IPS-20b (cell line): ENCODE data around the gene KRTAP12-1.
A peak's percentile ranks its signal among the peaks of the same experiment; 100 is the strongest.
"Not testable (repeated sequence)": the region's sequence is repeated elsewhere in the genome, so short reads cannot be mapped to it uniquely, and the experiment has no call there.

ENCODE experiments used
- H3K27ac ChIP-seq: one replicate; pipeline ENCODE4 v1.5.1; 2013; ENCODE audit warnings: low read length
- H3K27me3 ChIP-seq: 2 replicates; pipeline ENCODE4 v1.6.1; 2013; ENCODE audit warnings: mild to moderate bottlenecking, low read length, inconsistent platforms; ENCODE audit not compliant: insufficient read depth
- H3K36me3 ChIP-seq: 2 replicates; pipeline ENCODE4 v1.6.1; 2013; ENCODE audit warnings: low read depth, mild to moderate bottlenecking, inconsistent platforms, low read length, moderate library complexity; ENCODE audit not compliant: insufficient read depth
- H3K4me1 ChIP-seq: 2 replicates; pipeline ENCODE4 v1.6.1; 2013; ENCODE audit warnings: mild to moderate bottlenecking, control low read depth, inconsistent platforms, low read length, moderate library complexity; ENCODE audit not compliant: insufficient read depth
- H3K4me3 ChIP-seq: 2 replicates; pipeline ENCODE4 v1.5.1; 2013; ENCODE audit warnings: mild to moderate bottlenecking, low read length, inconsistent platforms
- H3K9ac ChIP-seq: 2 replicates; pipeline ENCODE4 v1.6.1; 2013; ENCODE audit warnings: low read depth, mild to moderate bottlenecking, inconsistent platforms, low read length, moderate library complexity
- H3K9me3 ChIP-seq: 2 replicates; pipeline ENCODE4 v1.6.1; 2013; ENCODE audit warnings: mild to moderate bottlenecking, low read depth, low read length, inconsistent platforms; ENCODE audit not compliant: insufficient read depth

Gene KRTAP12-1

GRCh38 chr21:44696572-44696971, 14.6 kb upstream of the KRTAP12-1 start:
- H3K27ac ChIP-seq: no peak overlapping the region
- H3K36me3 ChIP-seq: no peaks in the 10 kb centered on the region
- peaks cover 11% of the 10 kb centered on the region; the same call in 1 of the 2 replicates for H3K9me3 ChIP-seq
- H3K4me3 ChIP-seq: no peak overlapping the region
- no peaks in the 10 kb centered on the region; the same call in none of the 2 replicates for H3K27me3 ChIP-seq
- peaks cover 4% of the 10 kb centered on the region; the same call in 1 of the 2 replicates for H3K4me1 ChIP-seq
- H3K9ac ChIP-seq: no peak overlapping the region

- no peaks in the 10 kb centered on the region; the same call in none of the 2 replicates for H3K27me3 ChIP-seq
- H3K36me3 ChIP-seq: no peaks in the 10 kb centered on the region
- no peak overlapping the region for H3K27ac ChIP-seq
- H3K4me3 ChIP-seq: no peak overlapping the region
- peaks cover 11% of the 10 kb centered on the region; the same call in 1 of the 2 replicates for H3K9me3 ChIP-seq
- H3K4me1 ChIP-seq: 0 out of 2 replicates have a peak, but pooled peaks cover 4% of the 10 kb centered on the region
- H3K9ac ChIP-seq: no peak overlapping the region
These were observed 13.7 kb upstream of the KRTAP12-1 start for GRCh38 chr21:44695641-44696040.

- Histone ChIP-seq H3K9ac (no peak overlapping the region), H3K36me3 (no peaks in the 10 kb centered on the region), H3K4me3 (no peak overlapping the region), H3K4me1 (0 out of 2 replicates have a peak, but pooled peaks cover 4% of the 10 kb centered on the region), H3K9me3 (peaks cover 11% of the 10 kb centered on the region; the same call in 1 of the 2 replicates), H3K27me3 (no peaks in the 10 kb centered on the region; the same call in 1 of the 2 replicates), H3K27ac (no peak overlapping the region)
These were observed 13.2 kb upstream of the KRTAP12-1 start for GRCh38 chr21:44695184-44695583.

GRCh38 chr21:44694776-44695175, 12.8 kb upstream of the KRTAP12-1 start:
- Histone ChIP-seq H3K4me3 (no peak overlapping the region), H3K9me3 (peaks cover 11% of the 10 kb centered on the region; the same call in 1 of the 2 replicates), H3K9ac (no peak overlapping the region), H3K27ac (no peak overlapping the region), H3K36me3 (no peaks in the 10 kb centered on the region), H3K4me1 (0 out of 2 replicates have a peak, but pooled peaks cover 4% of the 10 kb centered on the region), H3K27me3 (no peaks in the 10 kb centered on the region; the same call in 1 of the 2 replicates)

GRCh38 chr21:44692798-44693512, 11.0 kb upstream of the KRTAP12-1 start:
- Histone ChIP-seq H3K4me3 (no peak overlapping the region), H3K9me3 (peaks cover 11% of the 10 kb centered on the region; the same call in 1 of the 2 replicates), H3K36me3 (no peaks in the 10 kb centered on the region), H3K27ac (no peak overlapping the region), H3K27me3 (no peaks in the 10 kb centered on the region), H3K9ac (no peak overlapping the region), H3K4me1 (0 out of 2 replicates have a peak, but pooled peaks cover 2% of the 10 kb centered on the region)

GRCh38 chr21:44691686-44692085, 9.7 kb upstream of the KRTAP12-1 start:
- H3K4me1 ChIP-seq: peaks cover under 1% of the 10 kb centered on the region; the same call in 1 of the 2 replicates
- H3K9me3 ChIP-seq: peaks cover 11% of the 10 kb centered on the region; the same call in 1 of the 2 replicates
- no peak overlapping the region for H3K27ac ChIP-seq
- no peak overlapping the region for H3K4me3 ChIP-seq
- H3K27me3 ChIP-seq: no peaks in the 10 kb centered on the region
- no peak overlapping the region for H3K9ac ChIP-seq
- no peaks in the 10 kb centered on the region for H3K36me3 ChIP-seq

GRCh38 chr21:44689740-44690139, 7.8 kb upstream of the KRTAP12-1 start:
- not testable (repeated sequence) for H3K27ac ChIP-seq, H3K27me3 ChIP-seq, H3K4me1 ChIP-seq, H3K9ac ChIP-seq, H3K4me3 ChIP-seq, H3K36me3 ChIP-seq
- H3K9me3 ChIP-seq: peaks cover 11% of the 10 kb centered on the region; the same call in 1 of the 2 replicates

GRCh38 chr21:44687671-44688070, 5.7 kb upstream of the KRTAP12-1 start:
- no peak overlapping the region for H3K27ac ChIP-seq
- no peak overlapping the region for H3K9ac ChIP-seq
- no peaks in the 10 kb centered on the region for H3K36me3 ChIP-seq
- no peaks in the 10 kb centered on the region for H3K27me3 ChIP-seq
- H3K9me3 ChIP-seq: peaks cover 1% of the 10 kb centered on the region; the same call in 1 of the 2 replicates
- H3K4me1 ChIP-seq: peaks cover 3% of the 10 kb centered on the region; the same call in 1 of the 2 replicates
- no peak overlapping the region for H3K4me3 ChIP-seq

- no peak overlapping the region for H3K27ac ChIP-seq
- peak overlapping the region; percentile 3; the same call in 1 of the 2 replicates for H3K9ac ChIP-seq
- H3K4me1 ChIP-seq: peaks cover 3% of the 10 kb centered on the region; the same call in 1 of the 2 replicates
- H3K36me3 ChIP-seq: no peaks in the 10 kb centered on the region
- H3K9me3 ChIP-seq: no peaks in the 10 kb centered on the region
- no peaks in the 10 kb centered on the region for H3K27me3 ChIP-seq
- H3K4me3 ChIP-seq: no peak overlapping the region
These were observed 5.0 kb upstream of the KRTAP12-1 start for GRCh38 chr21:44686843-44687561.

- H3K9me3 ChIP-seq: no peaks in the 10 kb centered on the region
- H3K36me3 ChIP-seq: no peaks in the 10 kb centered on the region
- peaks cover 3% of the 10 kb centered on the region; the same call in 1 of the 2 replicates for H3K4me1 ChIP-seq
- H3K4me3 ChIP-seq: no peak overlapping the region
- no peak overlapping the region for H3K27ac ChIP-seq
- no peaks in the 10 kb centered on the region for H3K27me3 ChIP-seq
- H3K9ac ChIP-seq: no peak overlapping the region
These were observed 4.2 kb upstream of the KRTAP12-1 start for GRCh38 chr21:44686000-44686781.

- not testable (repeated sequence) for H3K4me3 ChIP-seq, H3K4me1 ChIP-seq, H3K9ac ChIP-seq, H3K9me3 ChIP-seq, H3K27ac ChIP-seq, H3K27me3 ChIP-seq, H3K36me3 ChIP-seq
These were observed 3.1 kb upstream of the KRTAP12-1 start for GRCh38 chr21:44685050-44685449.
